HFF-Myc (cell line): ENCODE data around the gene AGXT.

ENCODE experiments used
- DNase-seq: peaks from one replicate; pipeline ENCODE4 v3.0.0-alpha.2; 2011; ENCODE audit warnings: low read depth; ENCODE audit errors: extremely low read depth
- H3K4me3 ChIP-seq: replicated peaks from 2 replicates; pipeline ENCODE4 v1.5.1; 2011; ENCODE audit warnings: low read depth, mild to moderate bottlenecking, control low read depth, low read length
- TF ChIP-seq, protein P1 (sequence below): IDR thresholded peaks from 2 replicates; pipeline ENCODE4 v1.5.1; 2012; ENCODE audit warnings: mild to moderate bottlenecking, low read depth, low read length, control low read depth; ENCODE audit errors: missing control alignments

AGXT gene

DNA sequence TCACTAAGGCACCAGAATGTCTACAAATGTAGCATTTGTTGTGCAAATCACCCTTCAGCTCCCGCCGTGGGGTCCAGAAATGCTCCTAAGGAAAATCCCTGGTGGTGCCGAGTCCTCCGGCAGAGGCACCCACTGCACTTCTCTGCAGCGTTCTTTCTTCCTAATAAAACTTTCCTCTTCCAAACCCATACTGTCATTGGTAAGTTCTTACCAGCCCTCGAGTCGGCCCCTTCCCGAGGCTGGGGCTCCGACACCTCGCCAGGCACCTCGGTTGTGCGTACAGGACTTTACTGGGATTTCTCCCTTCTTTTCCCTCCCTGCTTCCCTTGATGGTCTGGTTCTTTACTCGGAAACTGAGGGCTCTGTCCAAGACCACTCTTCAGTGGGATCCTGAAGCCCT lies 10.3 kb upstream of the AGXT start:
- H3K4me3 ChIP-seq, result no peak overlapping the region
- TF ChIP-seq, protein P1, sequence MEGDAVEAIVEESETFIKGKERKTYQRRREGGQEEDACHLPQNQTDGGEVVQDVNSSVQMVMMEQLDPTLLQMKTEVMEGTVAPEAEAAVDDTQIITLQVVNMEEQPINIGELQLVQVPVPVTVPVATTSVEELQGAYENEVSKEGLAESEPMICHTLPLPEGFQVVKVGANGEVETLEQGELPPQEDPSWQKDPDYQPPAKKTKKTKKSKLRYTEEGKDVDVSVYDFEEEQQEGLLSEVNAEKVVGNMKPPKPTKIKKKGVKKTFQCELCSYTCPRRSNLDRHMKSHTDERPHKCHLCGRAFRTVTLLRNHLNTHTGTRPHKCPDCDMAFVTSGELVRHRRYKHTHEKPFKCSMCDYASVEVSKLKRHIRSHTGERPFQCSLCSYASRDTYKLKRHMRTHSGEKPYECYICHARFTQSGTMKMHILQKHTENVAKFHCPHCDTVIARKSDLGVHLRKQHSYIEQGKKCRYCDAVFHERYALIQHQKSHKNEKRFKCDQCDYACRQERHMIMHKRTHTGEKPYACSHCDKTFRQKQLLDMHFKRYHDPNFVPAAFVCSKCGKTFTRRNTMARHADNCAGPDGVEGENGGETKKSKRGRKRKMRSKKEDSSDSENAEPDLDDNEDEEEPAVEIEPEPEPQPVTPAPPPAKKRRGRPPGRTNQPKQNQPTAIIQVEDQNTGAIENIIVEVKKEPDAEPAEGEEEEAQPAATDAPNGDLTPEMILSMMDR, result no peak
- DNase-seq, result no peak

DNA sequence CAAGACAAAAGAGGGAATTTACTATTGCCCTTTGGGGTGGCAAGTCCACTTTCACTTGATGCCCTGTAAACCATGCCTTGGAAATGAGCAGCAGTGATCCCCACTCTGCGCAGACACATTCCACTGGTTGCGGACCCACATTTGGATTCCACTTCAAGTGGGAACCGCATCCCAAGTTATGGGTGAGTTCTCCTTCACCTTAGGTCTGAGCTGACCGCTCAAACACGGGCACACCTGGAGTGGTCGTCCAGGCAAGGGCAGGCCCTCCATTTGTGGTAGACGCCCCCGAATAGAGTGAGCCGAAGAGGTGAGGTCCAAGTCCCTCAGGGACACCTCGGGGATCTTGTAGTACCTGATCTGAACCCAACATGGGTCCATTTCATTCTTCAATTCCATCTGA lies 9.8 kb upstream of the AGXT start:
- H3K4me3 ChIP-seq, result no peak overlapping the region
- TF ChIP-seq, protein P1, result no peak
- no peak for DNase-seq

DNA sequence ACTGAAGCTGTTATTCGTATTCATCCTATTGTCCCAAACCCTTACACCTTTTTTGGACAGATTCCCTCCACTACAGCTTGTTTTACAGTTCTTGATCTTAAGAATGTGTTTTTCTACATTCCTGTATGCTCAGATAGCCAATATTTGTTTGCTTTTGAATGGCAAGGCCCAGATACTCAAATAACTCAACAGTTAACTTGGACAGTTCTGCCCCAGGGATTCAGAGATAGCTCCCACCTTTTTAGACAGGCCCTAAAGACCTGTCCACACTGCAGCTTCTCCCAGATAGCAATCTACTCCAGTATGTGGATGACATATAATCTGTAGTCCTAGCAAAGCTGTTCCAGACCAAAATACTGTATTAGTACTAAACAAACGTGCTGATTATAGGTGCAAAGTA lies 7.1 kb upstream of the AGXT start:
- TF ChIP-seq, protein P1, result no peak

DNA sequence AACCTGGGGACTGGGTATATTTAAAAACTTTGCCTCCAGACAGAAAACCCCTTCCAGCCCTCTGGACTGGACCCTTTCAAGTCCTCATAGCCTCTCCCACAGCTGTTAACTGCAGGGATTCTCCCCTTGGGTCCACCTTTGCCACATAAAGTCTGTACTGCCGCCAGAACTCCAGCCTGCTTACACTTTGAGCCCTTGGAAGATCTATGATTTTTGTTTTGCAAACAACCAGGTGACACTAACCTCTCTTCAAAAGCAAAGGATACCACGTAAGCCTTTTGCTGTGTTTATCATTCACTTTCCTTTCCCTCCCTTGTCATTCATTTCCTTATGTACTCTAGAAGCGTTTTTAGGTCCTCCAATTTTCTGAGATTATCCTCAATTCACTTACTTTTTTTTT lies 4.1 kb upstream of the AGXT start:
- no peak for DNase-seq
- TF ChIP-seq, protein P1, result no peak
- H3K4me3 ChIP-seq, result no peak overlapping the region

More for the DNA sequence above, 7.1 kb upstream of the AGXT start:
- DNase-seq, result no peak
- H3K4me3 ChIP-seq, result no peak overlapping the region

DNA sequence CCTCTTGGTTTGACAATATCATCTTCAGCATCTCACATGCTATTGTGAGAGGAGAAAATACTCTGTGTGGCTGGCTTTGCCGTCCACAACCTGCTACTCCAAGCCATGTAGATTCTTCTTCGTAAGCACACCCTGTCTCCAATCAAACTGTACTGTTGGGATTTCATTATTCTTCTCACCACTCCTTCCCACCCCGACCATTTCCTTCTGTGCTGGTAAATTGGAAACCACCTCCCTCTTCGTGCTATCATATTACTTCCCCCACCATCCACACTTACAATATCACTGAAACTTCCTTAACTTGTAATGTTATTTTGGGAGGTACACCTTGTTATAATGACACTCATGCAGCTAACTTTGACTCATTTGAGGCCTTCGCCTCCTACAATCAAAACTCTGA lies 3.2 kb upstream of the AGXT start:
- no peak overlapping the region for H3K4me3 ChIP-seq
- TF ChIP-seq, protein P1, result no peak
- no peak for DNase-seq

DNA sequence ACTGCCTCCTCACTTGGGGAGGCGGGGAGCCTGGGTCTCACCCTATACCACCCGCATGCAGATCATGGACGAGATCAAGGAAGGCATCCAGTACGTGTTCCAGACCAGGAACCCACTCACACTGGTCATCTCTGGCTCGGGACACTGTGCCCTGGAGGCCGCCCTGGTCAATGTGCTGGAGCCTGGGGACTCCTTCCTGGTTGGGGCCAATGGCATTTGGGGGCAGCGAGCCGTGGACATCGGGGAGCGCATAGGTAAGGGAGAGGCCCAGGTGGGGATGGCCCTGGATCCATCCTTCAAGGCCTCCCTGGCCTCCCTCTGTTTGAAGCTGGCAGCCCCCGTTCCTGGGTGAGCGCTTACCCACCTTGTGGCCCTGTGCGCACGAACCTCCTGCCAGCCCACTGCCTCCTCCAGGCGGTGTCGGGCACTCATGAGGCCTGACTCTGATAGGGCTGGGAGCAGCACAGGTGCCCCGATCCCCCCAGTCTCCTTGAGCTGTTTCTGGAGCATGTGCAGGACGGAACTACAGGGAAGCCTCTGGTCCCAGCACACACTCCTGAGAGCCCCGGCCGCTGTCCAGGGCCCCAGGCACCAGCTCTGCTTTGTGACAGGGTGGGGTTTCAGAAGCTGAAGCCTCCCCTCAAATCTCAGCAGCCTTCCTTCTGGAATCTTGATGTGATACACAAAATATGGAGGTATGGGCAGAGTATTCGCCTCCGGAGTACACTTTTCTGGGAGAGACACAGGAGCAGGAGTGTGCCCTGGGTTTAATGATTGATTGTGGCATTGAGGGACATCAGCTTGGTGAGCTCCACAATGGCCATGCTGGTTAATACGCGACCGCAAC lies 708 bp downstream of the AGXT start:
- no peak for DNase-seq
- TF ChIP-seq, protein P1, result no peak
- H3K4me3 ChIP-seq, result no peak overlapping the region
